NCI-H2029 (cell line): Measurements from ENCODE around the gene DGKG.

Source experiments
- DNase-seq: peaks from one replicate; lab custom pipeline; 2025; lab: John Stamatoyannopoulos, UW

The DGKG gene

GRCh38 chr3:186273586-186273985 lies 88.4 kb downstream of the DGKG start:
- no peak for DNase-seq

DNA sequence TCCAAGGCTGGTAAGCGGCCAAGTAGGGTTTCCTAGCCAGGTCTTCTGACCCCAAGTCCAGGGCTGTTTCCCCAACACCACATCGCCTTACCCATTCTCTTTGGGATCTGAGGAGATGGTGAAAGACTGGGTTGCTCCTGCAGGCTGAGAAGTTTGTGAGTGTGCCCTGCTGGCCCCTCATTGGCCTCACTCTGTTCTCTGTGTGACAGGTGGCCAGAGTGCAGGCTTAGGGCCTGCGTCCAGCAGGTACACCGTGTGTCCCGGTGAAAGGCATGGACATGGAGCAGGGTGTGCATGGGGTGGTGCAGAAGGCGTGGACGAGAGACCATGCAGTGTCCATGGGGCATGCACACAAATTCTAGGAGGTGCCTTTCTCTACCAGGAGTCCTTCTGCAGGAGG lies 91.3 kb downstream of the DGKG start:
- no peak for DNase-seq

GRCh38 chr3:186268616-186269448 lies 93.2 kb downstream of the DGKG start:
- no peak for DNase-seq

DNA sequence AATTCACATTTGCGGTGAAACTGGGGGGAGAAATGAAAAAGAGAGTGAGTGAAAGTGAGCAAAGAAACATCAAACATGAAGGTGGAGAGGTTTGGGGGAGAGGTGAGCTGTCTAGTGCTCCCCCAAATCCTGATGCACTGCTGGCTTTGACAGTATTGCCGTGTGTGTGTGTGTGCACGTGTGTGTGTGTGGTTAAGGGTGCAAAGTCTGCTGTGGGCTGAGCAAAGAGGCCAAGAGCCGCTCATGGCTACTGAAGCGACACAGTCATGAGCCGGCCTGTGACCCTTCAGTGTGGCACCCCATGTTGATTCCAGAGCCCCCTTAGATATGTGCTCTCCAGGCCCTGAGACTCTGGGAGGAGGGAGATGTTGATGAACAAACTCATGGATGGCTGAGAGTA lies 94.3 kb downstream of the DGKG start:
- DNase-seq: no peak

DNA sequence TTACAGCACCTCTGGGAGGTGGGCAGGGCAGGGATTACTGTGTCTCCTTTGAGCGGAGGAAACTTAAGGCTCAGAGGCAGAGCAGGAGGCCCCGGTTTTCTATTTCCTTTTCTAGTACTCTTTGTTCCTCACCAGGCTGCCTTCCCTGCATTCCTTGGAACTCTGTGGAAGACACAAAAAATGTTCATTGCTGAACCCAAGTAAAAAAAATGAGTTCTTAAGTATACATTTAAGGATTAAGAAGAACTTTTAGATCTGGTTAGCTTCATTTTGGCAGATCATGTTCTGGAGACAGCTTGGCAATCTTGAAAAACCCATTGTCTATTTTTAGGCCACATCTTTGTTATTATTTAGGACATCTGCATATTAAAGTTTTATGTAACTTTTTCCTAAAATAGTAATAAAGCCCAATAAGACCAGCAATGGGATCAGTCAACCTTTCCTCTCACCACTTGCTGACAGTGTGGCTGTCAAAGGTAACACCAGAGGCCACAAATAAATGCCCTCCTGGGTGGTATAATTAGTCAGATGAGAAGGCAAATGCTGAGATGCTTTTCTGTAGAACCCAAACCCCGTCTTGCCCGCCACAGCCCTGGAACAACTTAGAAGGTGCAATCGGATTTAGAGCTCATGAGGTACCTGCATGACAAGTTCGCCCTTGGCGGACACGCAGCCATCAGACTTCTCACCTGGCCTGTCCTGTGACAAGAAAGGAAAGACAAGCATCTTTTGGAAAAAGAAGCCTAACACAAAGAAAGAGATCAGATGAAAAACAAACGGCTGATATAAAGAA lies 97.2 kb downstream of the DGKG start:
- no peak for DNase-seq

DNA sequence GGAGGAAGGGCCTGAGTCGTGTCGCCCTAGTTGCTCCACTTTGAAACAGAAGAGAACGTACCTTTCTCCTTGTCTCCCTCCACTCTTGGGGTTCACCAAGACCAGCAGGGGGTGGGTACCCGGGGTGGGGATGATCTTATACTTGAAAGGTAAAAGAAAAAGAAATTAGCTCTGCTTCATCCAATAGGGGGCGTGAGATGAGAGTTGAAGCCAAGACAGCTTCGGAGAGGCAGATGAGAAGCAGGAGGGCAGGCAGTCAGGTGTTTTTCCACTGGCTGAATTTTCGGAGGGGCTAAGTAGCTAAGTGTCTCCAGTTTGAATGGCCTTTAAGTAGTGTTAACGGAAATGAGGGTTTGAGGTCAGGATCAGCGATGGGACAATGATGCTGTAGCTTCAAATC lies 100.4 kb downstream of the DGKG start:
- DNase-seq: no peak

DNA sequence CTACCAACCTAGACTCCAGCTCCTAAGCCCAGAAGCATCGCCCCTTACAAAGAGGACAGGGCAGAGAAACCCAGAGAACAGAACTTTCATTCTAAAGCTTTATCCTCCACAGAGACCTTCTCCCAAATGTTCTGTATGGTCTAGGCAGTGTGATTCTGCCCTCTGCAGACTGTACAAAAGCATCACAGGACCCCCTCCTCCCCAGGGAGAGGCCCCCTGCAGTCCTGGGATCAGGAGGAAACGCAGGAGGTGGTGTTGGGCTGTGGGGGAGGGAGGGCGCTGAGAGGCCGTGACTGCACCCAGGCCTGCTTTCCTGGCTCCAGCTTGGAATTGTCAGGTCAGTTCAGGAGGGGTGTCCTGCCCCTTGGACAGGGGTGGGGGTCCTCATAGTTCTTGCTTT lies 101.3 kb downstream of the DGKG start:
- DNase-seq: no peak

- DNase-seq: peak; percentile 63
Measured at GRCh38 chr3:186259612-186260383, 102.2 kb downstream of the DGKG start.

- DNase-seq: no peak
Measured at GRCh38 chr3:186258968-186259367, 103.1 kb downstream of the DGKG start.

GRCh38 chr3:186257866-186258265 lies 104.2 kb downstream of the DGKG start:
- DNase-seq: no peak

DNA sequence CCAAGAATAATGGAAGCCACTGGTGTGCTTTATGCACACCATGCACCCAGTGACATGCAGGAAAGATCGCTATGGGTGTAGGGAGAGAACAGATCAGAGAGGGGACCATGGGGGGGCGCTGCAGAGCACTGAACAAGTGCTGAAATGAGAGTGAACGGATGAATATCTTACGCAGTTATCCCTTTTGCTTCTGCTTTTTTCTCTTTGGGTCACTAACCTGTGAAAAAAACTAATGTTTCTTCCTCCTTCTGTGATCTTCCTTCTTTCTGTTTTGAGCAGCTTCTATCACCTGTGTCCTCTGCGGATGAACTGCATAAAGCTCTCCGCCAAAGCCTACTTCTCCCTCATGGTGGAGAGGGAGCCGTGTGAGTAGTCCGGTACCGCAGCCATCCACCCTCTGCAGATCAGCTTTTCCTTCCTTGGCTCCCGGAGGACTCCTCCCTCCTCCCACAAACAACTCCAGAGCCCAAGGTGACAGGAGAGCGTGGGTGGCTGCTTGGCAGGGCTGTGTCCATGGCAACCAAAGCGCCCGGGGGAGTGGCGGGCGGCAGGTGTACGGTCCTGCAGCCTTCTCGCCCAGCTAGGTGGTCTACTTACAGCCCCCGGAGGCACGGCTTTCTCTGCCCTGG lies 106.2 kb downstream of the DGKG start:
- DNase-seq: no peak

- DNase-seq: no peak
Measured at GRCh38 chr3:186254676-186255650, 107.1 kb downstream of the DGKG start.

GRCh38 chr3:186251948-186252619 lies 110.0 kb downstream of the DGKG start:
- no peak for DNase-seq

- no peak for DNase-seq
Measured at GRCh38 chr3:186248850-186249249, 113.2 kb downstream of the DGKG start.

DNA sequence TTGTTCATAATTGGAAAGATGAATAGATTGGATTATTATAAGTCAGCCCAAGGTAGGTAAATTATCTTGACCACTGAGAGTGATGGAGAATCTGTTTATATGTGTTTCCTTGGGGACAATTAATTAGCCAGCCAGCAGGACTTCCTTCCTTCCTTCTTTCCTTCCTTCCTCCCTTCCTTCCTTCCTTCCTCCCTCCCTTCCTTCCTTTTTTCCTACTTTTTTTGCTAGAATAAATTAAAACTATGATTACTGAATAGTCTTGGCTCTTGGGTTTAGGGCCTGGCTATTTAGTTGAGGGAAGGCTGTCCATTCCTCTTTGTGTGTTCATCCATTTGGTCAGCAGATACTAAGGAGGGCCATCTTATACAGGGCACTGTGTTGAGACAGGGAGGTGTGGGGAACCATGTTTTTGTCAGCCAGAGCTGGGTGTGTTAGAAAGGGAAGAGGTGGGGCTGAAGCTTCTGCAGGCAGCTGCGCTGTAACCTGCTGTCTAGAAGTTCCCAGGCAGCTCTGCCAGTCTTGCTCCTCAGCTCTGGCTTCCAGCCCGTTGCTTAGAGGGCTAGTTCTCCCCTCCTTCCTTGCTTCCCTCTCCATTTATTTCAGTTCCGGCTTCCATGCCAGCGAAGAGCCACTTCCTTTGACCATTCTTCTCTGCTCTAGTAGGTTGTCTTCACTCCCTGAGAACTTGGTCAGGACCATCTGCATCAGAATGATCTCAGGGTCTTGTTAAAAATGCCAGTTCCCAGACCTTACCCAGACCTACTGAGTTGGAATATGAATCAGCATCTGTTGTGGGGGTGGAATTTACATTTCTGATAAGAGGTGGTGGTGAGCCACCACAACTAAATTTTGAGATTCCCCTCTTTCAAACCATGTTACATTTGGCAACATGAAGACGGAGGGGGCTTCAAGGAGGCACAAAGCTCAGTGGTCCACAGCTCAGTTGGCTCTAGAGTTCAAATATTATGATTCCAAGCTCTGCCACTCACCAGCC lies 113.9 kb downstream of the DGKG start:
- no peak for DNase-seq

DNA sequence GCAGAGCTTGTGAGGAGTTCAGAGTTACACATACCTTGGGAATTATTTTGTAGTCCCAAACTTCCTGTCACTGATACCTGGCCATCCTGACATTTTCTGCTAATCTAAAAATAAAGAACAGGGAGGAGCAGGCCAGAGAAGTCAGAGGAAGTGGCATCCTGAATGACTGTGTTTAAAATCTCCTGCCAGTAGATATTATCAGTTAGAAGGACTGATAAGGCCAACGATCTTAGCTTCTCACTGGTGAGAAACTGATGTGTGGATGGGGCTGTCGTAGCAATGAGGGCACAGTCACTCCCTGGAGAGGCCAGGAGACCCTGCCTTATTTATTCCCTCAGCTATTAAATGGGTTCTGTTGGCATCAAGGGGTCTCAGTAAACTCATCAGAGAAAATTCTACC lies 115.1 kb downstream of the DGKG start:
- DNase-seq: no peak

DNA sequence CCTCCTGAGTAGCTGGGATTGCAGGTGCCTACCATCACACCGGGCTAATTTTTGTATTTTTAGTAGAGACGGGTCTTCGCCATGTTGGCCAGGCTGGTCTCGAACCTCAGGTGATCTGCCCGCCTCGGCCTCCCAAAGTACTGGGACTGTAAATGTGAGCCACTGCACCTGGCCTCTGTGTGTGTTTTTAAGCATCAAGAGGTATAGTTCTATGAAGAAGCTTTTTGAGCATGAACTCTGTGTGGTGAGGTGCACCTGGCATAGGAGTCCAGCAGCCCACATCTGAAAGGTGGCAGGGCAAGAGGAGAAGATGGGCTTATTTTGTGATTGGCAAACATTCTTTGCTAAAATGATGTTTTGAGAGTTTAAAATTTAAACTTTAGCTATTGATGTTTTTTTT lies 118.0 kb downstream of the DGKG start:
- no peak for DNase-seq

- DNase-seq: peak; percentile 22
Measured at GRCh38 chr3:186241910-186242821, 119.9 kb downstream of the DGKG start.
